GM12873 (cell line): ENCODE results near the gene EVI5.

Source experiments
- TF ChIP-seq, protein P1 (sequence below): IDR thresholded peaks from 2 replicates; pipeline ENCODE4 v1.5.1; 2012; ENCODE audit warnings: low read depth, mild to moderate bottlenecking, moderate library complexity, low read length, control low read depth; ENCODE audit not compliant: insufficient read depth; ENCODE audit errors: missing control alignments

EVI5 gene

DNA sequence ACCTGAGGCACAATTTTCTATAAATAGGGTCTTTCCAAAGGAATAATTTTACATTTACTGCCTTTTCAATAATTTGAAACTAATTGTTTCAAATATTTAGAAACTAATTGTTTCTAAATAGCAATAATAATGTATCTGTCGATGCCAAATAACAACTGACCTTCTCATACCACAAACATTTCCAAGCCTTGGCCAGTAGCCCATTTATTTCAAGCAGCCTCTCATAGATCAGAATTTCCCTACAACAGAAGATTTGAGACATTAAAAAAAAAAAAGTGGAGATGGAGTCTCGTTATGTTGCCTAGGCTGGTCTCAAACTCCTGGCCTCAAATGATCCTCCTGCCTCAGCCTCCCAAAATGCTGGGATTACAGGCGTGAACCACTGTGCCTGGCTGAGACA lies 296.1 kb downstream of the EVI5 start:
- TF ChIP-seq, protein P1, sequence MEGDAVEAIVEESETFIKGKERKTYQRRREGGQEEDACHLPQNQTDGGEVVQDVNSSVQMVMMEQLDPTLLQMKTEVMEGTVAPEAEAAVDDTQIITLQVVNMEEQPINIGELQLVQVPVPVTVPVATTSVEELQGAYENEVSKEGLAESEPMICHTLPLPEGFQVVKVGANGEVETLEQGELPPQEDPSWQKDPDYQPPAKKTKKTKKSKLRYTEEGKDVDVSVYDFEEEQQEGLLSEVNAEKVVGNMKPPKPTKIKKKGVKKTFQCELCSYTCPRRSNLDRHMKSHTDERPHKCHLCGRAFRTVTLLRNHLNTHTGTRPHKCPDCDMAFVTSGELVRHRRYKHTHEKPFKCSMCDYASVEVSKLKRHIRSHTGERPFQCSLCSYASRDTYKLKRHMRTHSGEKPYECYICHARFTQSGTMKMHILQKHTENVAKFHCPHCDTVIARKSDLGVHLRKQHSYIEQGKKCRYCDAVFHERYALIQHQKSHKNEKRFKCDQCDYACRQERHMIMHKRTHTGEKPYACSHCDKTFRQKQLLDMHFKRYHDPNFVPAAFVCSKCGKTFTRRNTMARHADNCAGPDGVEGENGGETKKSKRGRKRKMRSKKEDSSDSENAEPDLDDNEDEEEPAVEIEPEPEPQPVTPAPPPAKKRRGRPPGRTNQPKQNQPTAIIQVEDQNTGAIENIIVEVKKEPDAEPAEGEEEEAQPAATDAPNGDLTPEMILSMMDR: no peak

DNA sequence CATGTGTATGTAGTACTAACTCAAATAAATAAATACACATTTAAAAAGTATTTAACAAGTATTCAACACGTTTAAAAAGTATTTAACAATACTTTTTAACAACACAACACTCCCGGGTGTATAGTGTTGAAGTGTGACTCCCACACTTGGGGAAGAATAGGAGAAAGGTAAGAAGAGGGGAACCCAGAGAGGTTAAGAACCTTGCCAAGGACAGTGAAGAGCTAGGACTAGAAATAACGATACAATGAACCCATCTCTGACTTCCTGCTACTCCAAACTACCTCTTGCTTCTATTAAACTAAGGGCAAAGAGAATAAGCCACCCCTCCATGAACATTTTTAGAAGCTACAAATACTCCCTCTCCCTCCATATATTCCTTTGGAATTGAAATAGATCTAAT lies 296.5 kb downstream of the EVI5 start:
- TF ChIP-seq, protein P1: no peak

DNA sequence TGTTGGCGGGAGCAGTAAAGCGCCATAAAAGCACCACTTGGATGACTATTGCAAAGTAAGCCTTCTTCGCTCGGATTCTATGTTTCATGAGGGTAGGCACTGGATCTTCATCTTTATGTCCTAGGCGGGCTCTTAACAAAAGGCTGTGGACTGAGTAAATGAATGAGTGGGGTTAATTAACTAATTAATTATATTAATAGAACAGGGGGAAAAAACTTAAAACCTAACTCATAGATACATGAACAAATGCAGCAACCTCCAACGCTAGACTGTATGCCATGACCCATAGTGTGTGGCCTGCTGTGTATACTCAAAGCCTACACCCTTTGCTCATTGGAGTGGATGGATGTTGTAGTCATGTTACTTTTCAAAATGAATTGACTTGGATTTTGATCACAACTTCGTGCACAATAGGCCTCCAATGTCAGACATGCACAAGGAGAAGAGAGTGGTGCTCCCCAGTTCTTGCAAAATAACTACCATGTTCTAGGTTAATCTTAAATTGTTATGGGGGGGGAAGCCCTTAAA lies 297.8 kb downstream of the EVI5 start:
- TF ChIP-seq, protein P1: no peak

DNA sequence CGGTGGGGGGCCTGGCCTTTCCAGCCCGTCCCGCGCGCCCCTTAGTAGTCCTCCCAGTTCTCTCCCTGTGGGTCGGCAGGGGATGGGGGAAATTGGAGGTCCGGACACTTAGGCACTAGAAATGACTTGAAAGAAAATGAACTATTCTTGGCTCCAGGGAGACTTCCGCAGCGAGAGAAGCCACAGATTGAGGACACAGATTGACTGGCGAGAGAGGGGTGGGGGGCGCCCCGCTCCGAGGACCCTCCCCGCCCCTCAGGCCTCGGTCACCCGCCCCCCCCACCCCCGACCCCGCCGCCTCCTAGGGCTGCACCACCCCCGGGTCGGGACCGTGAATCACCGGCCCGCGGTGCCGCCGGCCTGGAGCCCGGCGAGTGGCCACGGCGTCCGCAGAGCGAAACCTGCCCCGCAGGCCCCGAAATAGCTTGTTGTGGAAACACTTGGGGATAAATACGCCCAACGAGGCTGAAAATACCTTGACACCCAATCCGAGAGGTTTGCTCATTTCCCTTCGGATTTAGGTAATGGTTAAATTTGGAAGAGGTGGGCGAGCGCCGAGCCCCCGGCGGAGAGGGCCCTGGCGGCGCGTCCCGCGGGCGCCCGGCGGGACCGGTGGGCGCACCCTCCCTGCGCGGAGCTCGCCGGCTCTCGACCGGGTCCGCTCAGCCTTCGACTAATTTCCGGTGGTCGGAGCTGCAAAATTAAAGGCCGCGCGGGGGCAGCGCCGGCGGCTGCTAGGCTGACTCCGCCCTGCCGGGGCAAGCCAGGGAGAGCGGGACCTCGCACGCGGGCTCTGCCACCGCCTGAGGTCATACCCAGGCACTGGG lies 298.4 kb downstream of the EVI5 start, which contains the start of gene GFI1:
Gene GFI1 (minus strand): TSS at position 675 of the 827 bp plus-strand sequence. CDS start 3,438 bp downstream, outside the sequence.
- TF ChIP-seq, protein P1: peak; percentile 14

DNA sequence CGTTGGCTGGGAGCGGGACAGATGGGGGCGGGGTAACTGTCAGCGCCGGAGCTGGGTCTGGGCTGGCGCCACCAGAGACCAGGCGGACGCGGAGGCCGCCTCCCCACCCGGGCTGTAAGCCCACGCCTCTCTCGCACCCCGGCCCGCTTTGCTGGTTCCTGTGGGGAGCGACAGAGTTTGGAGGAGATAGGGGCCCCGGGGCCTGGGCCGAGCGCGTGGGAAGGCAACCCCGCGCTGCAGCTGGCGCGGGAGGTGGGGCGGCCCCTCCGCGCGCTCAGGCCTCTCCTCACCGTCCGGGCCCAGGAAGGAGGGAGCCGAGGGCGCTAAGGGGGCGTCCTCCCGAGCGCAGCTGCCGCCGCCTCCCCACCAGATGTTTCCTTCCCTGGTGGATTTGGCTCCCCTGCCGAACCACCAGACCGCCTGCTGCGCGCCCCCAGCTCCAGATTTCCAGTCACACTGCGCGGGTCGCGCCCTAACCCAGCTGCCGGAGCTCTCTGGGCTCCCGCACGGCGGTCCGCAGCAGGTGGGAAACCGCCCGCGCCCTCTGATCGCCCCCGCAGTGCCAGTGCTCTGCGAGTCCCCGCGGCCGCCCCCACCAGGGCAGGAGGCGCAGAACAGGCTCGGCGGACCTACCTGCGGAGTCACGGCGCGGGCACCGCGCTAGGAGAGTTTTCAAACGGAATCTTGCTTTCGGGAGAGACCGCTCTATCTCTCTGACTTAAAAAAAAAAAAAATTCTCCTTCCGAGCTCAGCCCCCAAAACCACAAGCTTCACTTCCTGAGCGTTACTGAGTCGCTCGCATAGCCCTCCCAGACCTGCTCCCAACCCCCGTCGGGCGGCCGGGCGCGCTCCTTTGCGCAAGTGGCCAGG lies 299.3 kb downstream of the EVI5 start:
- TF ChIP-seq, protein P1: peak; percentile 57

DNA sequence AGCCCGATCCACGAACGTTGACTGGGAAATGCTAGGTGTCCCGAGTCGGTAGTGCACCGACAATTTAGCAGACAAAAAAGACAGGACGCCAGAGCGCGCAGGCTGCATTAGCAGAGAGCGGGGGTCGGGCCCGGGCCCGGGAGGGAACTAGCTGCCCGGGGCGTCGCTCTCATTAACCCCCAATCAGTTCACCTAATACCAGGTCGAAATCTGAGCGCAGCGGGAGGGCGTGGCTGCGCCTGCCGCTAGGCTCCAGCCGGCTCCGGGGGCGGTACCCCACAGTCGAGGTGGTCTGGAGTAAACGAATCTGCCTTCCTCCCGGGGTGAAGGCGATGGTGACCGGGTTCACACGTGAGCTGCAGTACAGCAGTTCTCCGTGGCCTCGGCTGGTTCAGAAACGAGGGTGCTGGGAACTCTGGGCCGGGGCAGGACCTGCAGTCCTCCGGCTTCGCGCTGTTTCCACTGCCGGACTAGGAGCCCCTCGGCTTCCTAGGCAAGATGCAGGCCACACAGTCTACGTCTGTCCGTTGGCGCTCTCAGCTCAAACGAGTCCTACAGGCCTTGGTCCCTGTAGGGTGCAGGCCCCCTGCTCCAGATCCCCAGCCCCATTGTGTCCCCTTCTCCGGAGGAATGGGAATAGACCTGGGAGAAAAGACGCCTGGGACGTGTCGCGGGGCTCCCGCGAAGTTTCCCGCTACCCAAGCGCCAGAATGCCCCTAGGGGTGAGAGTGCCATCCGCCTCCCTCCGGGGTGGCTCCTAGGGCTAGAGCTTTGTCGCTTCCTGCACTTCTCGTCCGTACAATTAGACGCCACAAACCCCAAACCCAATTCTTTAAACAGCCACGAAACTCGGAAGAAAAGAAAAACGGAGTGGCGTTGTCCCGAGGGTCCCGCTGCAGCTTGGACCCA lies 300.2 kb downstream of the EVI5 start:
- TF ChIP-seq, protein P1: peak; percentile 53
